Measurements from ENCODE around the gene IP6K1. TPM values are rescaled to one million over a fixed set of nuclear protein-coding genes. Genes with fewer than 3 reads are reported as not detected.

IP6K1 gene
- total and polyA plus RNA-seq, 2 donors from 2014 or later = 21.7 to 49.6 TPM

- intact Hi-C loops (cut with DNase I) = no loop called here
- Histone ChIP-seq H3K27ac (ENCODE audit: low read depth in 2 of 2, low read length in 2 of 2) (no peak overlapping the region), H3K27me3 (ENCODE audit: control insufficient read depth, insufficient read depth, low read length) (no peaks in the 10 kb centered on the region), H3K4me1 (ENCODE audit: control insufficient read depth in 2 of 3, insufficient read depth in 2 of 3, low read depth in 1 of 3, low read length in 3 of 3) (no peaks in the 10 kb centered on the region), H3K4me3 (ENCODE audit: low read length in 3 of 3) (no peak overlapping the region), H3K9ac (ENCODE audit: low read length in 3 of 3) (no peak overlapping the region), H3K36me3 (ENCODE audit: control insufficient read depth in 2 of 3, insufficient read depth in 3 of 3, low read length in 3 of 3) (no peaks in the 10 kb centered on the region), H3K9me3 (ENCODE audit: control insufficient read depth in 2 of 3, insufficient read depth in 1 of 3, low read length in 3 of 3) (no peaks in the 10 kb centered on the region)
- DNase-seq = peak in 1 of 5 donors; percentile 69
- no peak for FAIRE-seq
- TF ChIP-seq CTCF (IDR thresholded peaks at IDR 0.05; ENCODE audit: borderline replicate concordance, extremely low read depth, insufficient read depth) = no peak
These were observed 8.9 kb upstream of the IP6K1 start for GRCh38 chr3:49794926-49795905.

- H3K4me1 ChIP-seq (ENCODE audit: control insufficient read depth in 2 of 3, insufficient read depth in 2 of 3, low read depth in 1 of 3, low read length in 3 of 3) = no peaks in the 10 kb centered on the region
- no peak overlapping the region for H3K27ac ChIP-seq (ENCODE audit: low read depth in 2 of 2, low read length in 2 of 2)
- intact Hi-C loops (cut with DNase I) = no loop called here
- no peak for DNase-seq
- H3K27me3 ChIP-seq (ENCODE audit: control insufficient read depth, insufficient read depth, low read length) = no peaks in the 10 kb centered on the region
- H3K9me3 ChIP-seq (ENCODE audit: control insufficient read depth in 2 of 3, insufficient read depth in 1 of 3, low read length in 3 of 3) = no peaks in the 10 kb centered on the region
- FAIRE-seq = no peak
- no peak overlapping the region for H3K4me3 ChIP-seq (ENCODE audit: low read length in 3 of 3)
- H3K9ac ChIP-seq (ENCODE audit: low read length in 3 of 3) = no peak overlapping the region
- no peaks in the 10 kb centered on the region for H3K36me3 ChIP-seq (ENCODE audit: control insufficient read depth in 2 of 3, insufficient read depth in 3 of 3, low read length in 3 of 3)
- no peak for TF ChIP-seq CTCF (IDR thresholded peaks at IDR 0.05; ENCODE audit: borderline replicate concordance, extremely low read depth, insufficient read depth)
These were observed 8.1 kb upstream of the IP6K1 start for GRCh38 chr3:49794431-49794830.

GRCh38 chr3:49793486-49794085 lies 7.2 kb upstream of the IP6K1 start:
- Histone ChIP-seq H3K4me1 (ENCODE audit: control insufficient read depth in 2 of 3, insufficient read depth in 2 of 3, low read depth in 1 of 3, low read length in 3 of 3) (no peaks in the 10 kb centered on the region), H3K27me3 (ENCODE audit: control insufficient read depth, insufficient read depth, low read length) (no peaks in the 10 kb centered on the region), H3K9ac (ENCODE audit: low read length in 3 of 3) (no peak overlapping the region), H3K4me3 (ENCODE audit: low read length in 3 of 3) (no peak overlapping the region), H3K36me3 (ENCODE audit: control insufficient read depth in 2 of 3, insufficient read depth in 3 of 3, low read length in 3 of 3) (no peaks in the 10 kb centered on the region), H3K27ac (ENCODE audit: low read depth in 2 of 2, low read length in 2 of 2) (no peak overlapping the region), H3K9me3 (ENCODE audit: control insufficient read depth in 2 of 3, insufficient read depth in 1 of 3, low read length in 3 of 3) (no peaks in the 10 kb centered on the region)
- DNase-seq = peak in 1 of 5 donors; percentile 25
- TF ChIP-seq CTCF (IDR thresholded peaks at IDR 0.05; ENCODE audit: borderline replicate concordance, extremely low read depth, insufficient read depth) = no peak
- FAIRE-seq = no peak
- intact Hi-C loops (cut with DNase I) = no loop called here

Measured in kidney (tissue), 14 donors.